ENCODE measurements around the gene PLPPR5. TPM values are rescaled to one million over a fixed set of nuclear protein-coding genes. Genes with fewer than 3 reads are reported as not detected.

The PLPPR5 gene
- total RNA-seq, 5 donors from 2014 or later (not counting 1 experiment from before 2014, with no cell fraction given), result not detected

- H3K27ac ChIP-seq (ENCODE audit: low read length), result no peak overlapping the region
- Mint-ChIP-seq H3K27ac (no peak overlapping the region), H3K4me3 (no peak overlapping the region), H3K4me1 (peaks cover 0 to 2% (median 0%) of the 10 kb centered on the region in 3 donors), H3K27me3 (no peaks in the 10 kb centered on the region), H3K36me3 (no peaks in the 10 kb centered on the region), H3K9me3 (no peaks in the 10 kb centered on the region)
- no peaks in the 10 kb centered on the region for H3K27me3 ChIP-seq (replicated peaks in 1 of 2; ENCODE audit: control insufficient read depth in 2 of 2, extremely low read depth in 1 of 2, insufficient read depth in 2 of 2, low read length in 1 of 2)
- ChIA-PET CTCF (interaction anchor here in 1 of 2 donors (0.6 kb wide), 1 partner anchor 969 kb away, joined by 5 read pairs; no protein-coding TSS in a partner anchor), POLR2A (no interaction called here)
- no peak overlapping the region for H3K4me3 ChIP-seq (ENCODE audit: control insufficient read depth in 1 of 2, extremely low read depth in 1 of 2, low read length in 1 of 2)
- no peak for ATAC-seq (replicated peaks in 1 of 4)
- H3K9me3 ChIP-seq, result no peaks in the 10 kb centered on the region
- H3K36me3 ChIP-seq (ENCODE audit: control insufficient read depth in 2 of 2, extremely low read depth in 1 of 2, insufficient read depth in 1 of 2, low read length in 1 of 2), result no peaks in the 10 kb centered on the region
- H3K4me1 ChIP-seq (ENCODE audit: control insufficient read depth in 1 of 2, extremely low read depth in 1 of 2, insufficient read depth in 2 of 2, low read length in 2 of 2), result no peaks in the 10 kb centered on the region
- no peak for DNase-seq
- WGBS (ENCODE audit: insufficient coverage), result no CpG with 5 or more reads among the region's 1 CpG
These were observed 100.9 kb downstream of the PLPPR5 start for GRCh38 chr1:98903726-98904125.

- no CpG with 5 or more reads among the region's 2 CpGs for WGBS (ENCODE audit: insufficient coverage)
- Histone ChIP-seq H3K27ac (ENCODE audit: low read length) (no peak overlapping the region), H3K9me3 (no peaks in the 10 kb centered on the region), H3K27me3 (replicated peaks in 1 of 2; ENCODE audit: control insufficient read depth in 2 of 2, extremely low read depth in 1 of 2, insufficient read depth in 2 of 2, low read length in 1 of 2) (no peaks in the 10 kb centered on the region), H3K4me1 (ENCODE audit: control insufficient read depth in 1 of 2, extremely low read depth in 1 of 2, insufficient read depth in 2 of 2, low read length in 2 of 2) (no peaks in the 10 kb centered on the region), H3K36me3 (ENCODE audit: control insufficient read depth in 2 of 2, extremely low read depth in 1 of 2, insufficient read depth in 1 of 2, low read length in 1 of 2) (no peaks in the 10 kb centered on the region), H3K4me3 (ENCODE audit: control insufficient read depth in 1 of 2, extremely low read depth in 1 of 2, low read length in 1 of 2) (no peak overlapping the region)
- CTCF ChIA-PET, result no interaction called here
- no peaks in the 10 kb centered on the region for H3K27me3 Mint-ChIP-seq
- POLR2A ChIA-PET, result no interaction called here
- no peak for DNase-seq
- H3K9me3 Mint-ChIP-seq, result no peaks in the 10 kb centered on the region
- ATAC-seq (replicated peaks in 1 of 4), result no peak
- H3K27ac Mint-ChIP-seq, result no peak overlapping the region
- no peaks in the 10 kb centered on the region for H3K36me3 Mint-ChIP-seq
- H3K4me1 Mint-ChIP-seq, result peaks cover 0 to 2% (median under 1%) of the 10 kb centered on the region in 3 donors
- no peak overlapping the region for H3K4me3 Mint-ChIP-seq
These were observed 101.4 kb downstream of the PLPPR5 start for GRCh38 chr1:98903261-98903660.

- Mint-ChIP-seq H3K9me3 (peaks cover 4 to 15% (median 10%) of the 10 kb centered on the region in 3 donors), H3K4me3 (no peak overlapping the region), H3K27me3 (no peaks in the 10 kb centered on the region), H3K27ac (no peak overlapping the region), H3K4me1 (peaks cover 0 to 4% (median 2%) of the 10 kb centered on the region in 3 donors), H3K36me3 (peaks cover 11% of the 10 kb centered on the region)
- H3K4me3 ChIP-seq (ENCODE audit: control insufficient read depth in 1 of 2, extremely low read depth in 1 of 2, low read length in 1 of 2), result no peak overlapping the region
- 84% methylated on average over 2 of the region's 2 CpGs for WGBS (ENCODE audit: insufficient coverage)
- H3K27ac ChIP-seq (ENCODE audit: low read length), result no peak overlapping the region
- ChIA-PET CTCF (interaction anchor here in 1 of 2 donors (0.5 to 0.6 kb wide), 2 partner anchors 46 to 260 kb away, joined by 3 read pairs; no protein-coding TSS in a partner anchor), POLR2A (interaction anchor here in 1 of 2 donors (0.6 kb wide), 1 partner anchor 1331 kb away, joined by 3 read pairs; no protein-coding TSS in a partner anchor)
- no peak for DNase-seq
- no peaks in the 10 kb centered on the region for H3K36me3 ChIP-seq (ENCODE audit: control insufficient read depth in 2 of 2, extremely low read depth in 1 of 2, insufficient read depth in 1 of 2, low read length in 1 of 2)
- peaks cover 0 to 2% of the 10 kb centered on the region in 2 experiments for H3K4me1 ChIP-seq (ENCODE audit: control insufficient read depth in 1 of 2, extremely low read depth in 1 of 2, insufficient read depth in 2 of 2, low read length in 2 of 2)
- H3K27me3 ChIP-seq (replicated peaks in 1 of 2; ENCODE audit: control insufficient read depth in 2 of 2, extremely low read depth in 1 of 2, insufficient read depth in 2 of 2, low read length in 1 of 2), result no peaks in the 10 kb centered on the region
- H3K9me3 ChIP-seq, result no peaks in the 10 kb centered on the region
- ATAC-seq (replicated peaks in 1 of 4), result no peak
These were observed 105.7 kb downstream of the PLPPR5 start for GRCh38 chr1:98898940-98899339.

- peak in 2 of 35 experiments; percentile 1 to 4 for DNase-seq
- H3K9me3 Mint-ChIP-seq, result peaks cover 4 to 15% (median 10%) of the 10 kb centered on the region in 3 donors
These were observed 107.2 kb downstream of the PLPPR5 start for GRCh38 chr1:98897479-98897878.

GRCh38 chr1:98896711-98897445 lies 107.8 kb downstream of the PLPPR5 start:
- H3K27me3 ChIP-seq (replicated peaks in 1 of 2; ENCODE audit: control insufficient read depth in 2 of 2, extremely low read depth in 1 of 2, insufficient read depth in 2 of 2, low read length in 1 of 2), result no peaks in the 10 kb centered on the region
- H3K4me1 ChIP-seq (ENCODE audit: control insufficient read depth in 1 of 2, extremely low read depth in 1 of 2, insufficient read depth in 2 of 2, low read length in 2 of 2), result peaks cover 0 to 2% of the 10 kb centered on the region in 2 experiments
- no peak overlapping the region for H3K4me3 ChIP-seq (ENCODE audit: control insufficient read depth in 1 of 2, extremely low read depth in 1 of 2, low read length in 1 of 2)
- no peak overlapping the region for H3K27ac ChIP-seq (ENCODE audit: low read length)
- H3K27ac Mint-ChIP-seq, result no peak overlapping the region
- DNase-seq, result no peak
- POLR2A ChIA-PET, result no interaction called here
- no peaks in the 10 kb centered on the region for H3K36me3 ChIP-seq (ENCODE audit: control insufficient read depth in 2 of 2, extremely low read depth in 1 of 2, insufficient read depth in 1 of 2, low read length in 1 of 2)
- no peaks in the 10 kb centered on the region for H3K27me3 Mint-ChIP-seq
- peaks cover 11% of the 10 kb centered on the region for H3K36me3 Mint-ChIP-seq
- 100% methylated on average over 3 of the region's 6 CpGs for WGBS (ENCODE audit: insufficient coverage)
- no peak overlapping the region for H3K4me3 Mint-ChIP-seq
- H3K4me1 Mint-ChIP-seq, result peaks cover 0 to 4% (median 0%) of the 10 kb centered on the region in 3 donors
- no peaks in the 10 kb centered on the region for H3K9me3 ChIP-seq
- CTCF ChIA-PET, result interaction anchor here in 1 of 2 donors (0.5 kb wide), 1 partner anchor 106 kb away, joined by 3 read pairs; no protein-coding TSS in a partner anchor
- peaks cover 4 to 15% (median 10%) of the 10 kb centered on the region in 3 donors for H3K9me3 Mint-ChIP-seq
- no peak for ATAC-seq (replicated peaks in 1 of 4)

More at GRCh38 chr1:98897479-98897878, 107.2 kb downstream of the PLPPR5 start:
- no peak overlapping the region for H3K4me3 ChIP-seq (ENCODE audit: control insufficient read depth in 1 of 2, extremely low read depth in 1 of 2, low read length in 1 of 2)
- H3K27ac Mint-ChIP-seq, result no peak overlapping the region
- H3K27ac ChIP-seq (ENCODE audit: low read length), result no peak overlapping the region
- H3K4me3 Mint-ChIP-seq, result no peak overlapping the region
- WGBS (ENCODE audit: insufficient coverage), result no CpG with 5 or more reads among the region's 2 CpGs
- no peaks in the 10 kb centered on the region for H3K36me3 ChIP-seq (ENCODE audit: control insufficient read depth in 2 of 2, extremely low read depth in 1 of 2, insufficient read depth in 1 of 2, low read length in 1 of 2)
- ChIA-PET POLR2A (no interaction called here), CTCF (no interaction called here)
- peaks cover 0 to 2% of the 10 kb centered on the region in 2 experiments for H3K4me1 ChIP-seq (ENCODE audit: control insufficient read depth in 1 of 2, extremely low read depth in 1 of 2, insufficient read depth in 2 of 2, low read length in 2 of 2)
- H3K27me3 Mint-ChIP-seq, result no peaks in the 10 kb centered on the region
- ATAC-seq (replicated peaks in 1 of 4), result peak in 2 of 4 experiments; percentile 32 to 60
- H3K27me3 ChIP-seq (replicated peaks in 1 of 2; ENCODE audit: control insufficient read depth in 2 of 2, extremely low read depth in 1 of 2, insufficient read depth in 2 of 2, low read length in 1 of 2), result no peaks in the 10 kb centered on the region
- H3K36me3 Mint-ChIP-seq, result peaks cover 11% of the 10 kb centered on the region
- H3K4me1 Mint-ChIP-seq, result peaks cover 0 to 4% (median 0%) of the 10 kb centered on the region in 3 donors
- H3K9me3 ChIP-seq, result no peaks in the 10 kb centered on the region

GRCh38 chr1:98893371-98893770 lies 111.3 kb downstream of the PLPPR5 start:
- H3K4me3 Mint-ChIP-seq, result no peak overlapping the region
- no peak overlapping the region for H3K27ac ChIP-seq (ENCODE audit: low read length)
- no peaks in the 10 kb centered on the region for H3K27me3 ChIP-seq (replicated peaks in 1 of 2; ENCODE audit: control insufficient read depth in 2 of 2, extremely low read depth in 1 of 2, insufficient read depth in 2 of 2, low read length in 1 of 2)
- peaks cover 4 to 15% (median 10%) of the 10 kb centered on the region in 3 donors for H3K9me3 Mint-ChIP-seq
- ChIA-PET CTCF (no interaction called here), POLR2A (no interaction called here)
- DNase-seq, result no peak
- H3K4me3 ChIP-seq (ENCODE audit: control insufficient read depth in 1 of 2, extremely low read depth in 1 of 2, low read length in 1 of 2), result no peak overlapping the region
- WGBS (ENCODE audit: insufficient coverage), result no CpG with 5 or more reads among the region's 2 CpGs
- no peaks in the 10 kb centered on the region for H3K36me3 ChIP-seq (ENCODE audit: control insufficient read depth in 2 of 2, extremely low read depth in 1 of 2, insufficient read depth in 1 of 2, low read length in 1 of 2)
- H3K4me1 Mint-ChIP-seq, result peaks cover 9 to 21% (median 15%) of the 10 kb centered on the region in 3 donors
- H3K27me3 Mint-ChIP-seq, result no peaks in the 10 kb centered on the region
- ATAC-seq (replicated peaks in 1 of 4), result no peak
- no peak overlapping the region for H3K27ac Mint-ChIP-seq
- peaks cover 0 to 5% of the 10 kb centered on the region in 2 experiments for H3K4me1 ChIP-seq (ENCODE audit: control insufficient read depth in 1 of 2, extremely low read depth in 1 of 2, insufficient read depth in 2 of 2, low read length in 2 of 2)
- H3K36me3 Mint-ChIP-seq, result peaks cover 11% of the 10 kb centered on the region
- no peaks in the 10 kb centered on the region for H3K9me3 ChIP-seq
